ENCODE measurements around the gene RTN4IP1. TPM values are rescaled to one million over a fixed set of nuclear protein-coding genes. Genes with fewer than 3 reads are reported as not detected.

RTN4IP1 gene
- total RNA-seq, 4 donors from 2014 or later = 1.6 to 11.1 (median 6.0) TPM

GRCh38 chr6:106572436-106572835, 56.9 kb downstream of the RTN4IP1 start:
- H3K4me1 ChIP-seq = no peaks in the 10 kb centered on the region
- no peak for DNase-seq
- intact Hi-C loops (cut with DNase I) = loop anchor here (10.0 kb wide), 1 partner anchor 412 kb away; no protein-coding TSS in a partner anchor
- H3K27me3 ChIP-seq = no peaks in the 10 kb centered on the region
- H3K27ac ChIP-seq = no peak overlapping the region
- TF ChIP-seq POLR2A (IDR thresholded peaks at IDR 0.05) = no peak
- TF ChIP-seq, protein P1, sequence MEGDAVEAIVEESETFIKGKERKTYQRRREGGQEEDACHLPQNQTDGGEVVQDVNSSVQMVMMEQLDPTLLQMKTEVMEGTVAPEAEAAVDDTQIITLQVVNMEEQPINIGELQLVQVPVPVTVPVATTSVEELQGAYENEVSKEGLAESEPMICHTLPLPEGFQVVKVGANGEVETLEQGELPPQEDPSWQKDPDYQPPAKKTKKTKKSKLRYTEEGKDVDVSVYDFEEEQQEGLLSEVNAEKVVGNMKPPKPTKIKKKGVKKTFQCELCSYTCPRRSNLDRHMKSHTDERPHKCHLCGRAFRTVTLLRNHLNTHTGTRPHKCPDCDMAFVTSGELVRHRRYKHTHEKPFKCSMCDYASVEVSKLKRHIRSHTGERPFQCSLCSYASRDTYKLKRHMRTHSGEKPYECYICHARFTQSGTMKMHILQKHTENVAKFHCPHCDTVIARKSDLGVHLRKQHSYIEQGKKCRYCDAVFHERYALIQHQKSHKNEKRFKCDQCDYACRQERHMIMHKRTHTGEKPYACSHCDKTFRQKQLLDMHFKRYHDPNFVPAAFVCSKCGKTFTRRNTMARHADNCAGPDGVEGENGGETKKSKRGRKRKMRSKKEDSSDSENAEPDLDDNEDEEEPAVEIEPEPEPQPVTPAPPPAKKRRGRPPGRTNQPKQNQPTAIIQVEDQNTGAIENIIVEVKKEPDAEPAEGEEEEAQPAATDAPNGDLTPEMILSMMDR (IDR thresholded peaks at IDR 0.05) = no peak
- H3K4me3 ChIP-seq = no peak overlapping the region
- WGBS, 2 donors = 63 to 75% methylated on average over 5 of the region's 5 CpGs
- peaks cover 10 to 62% (median 12%) of the 10 kb centered on the region in 3 donors for H3K36me3 ChIP-seq
- H3K9me3 ChIP-seq = no peaks in the 10 kb centered on the region

DNA sequence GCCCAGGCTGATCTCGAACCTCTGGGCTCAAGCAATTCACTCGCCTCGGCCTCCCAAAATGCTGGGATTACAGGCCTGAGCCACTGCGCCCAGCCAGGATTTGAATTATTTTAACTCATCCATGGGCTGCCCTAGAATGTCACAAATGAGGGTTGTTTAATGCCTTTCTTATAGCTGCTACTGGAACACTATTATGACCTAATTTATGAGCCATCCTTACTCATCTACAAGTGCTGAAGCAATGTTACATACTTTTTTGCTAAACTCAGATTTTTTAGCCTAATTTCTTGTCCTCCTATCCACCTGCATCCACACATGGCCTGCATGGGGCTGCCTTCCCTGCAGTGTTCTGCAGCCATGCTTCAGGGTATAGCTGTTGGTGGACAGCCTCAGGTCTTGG, 59.9 kb downstream of the RTN4IP1 start:
- 85 to 89% methylated on average over 4 of the region's 4 CpGs for WGBS, 2 donors

GRCh38 chr6:106568530-106568929, 60.8 kb downstream of the RTN4IP1 start:
- WGBS, 2 donors = 35 to 39% methylated on average over 2 of the region's 2 CpGs
- intact Hi-C loops (cut with DNase I) = loop anchor here (5.0 kb wide), 1 partner anchor 121 kb away; no protein-coding TSS in a partner anchor
- H3K36me3 ChIP-seq = peaks cover 12 to 88% (median 13%) of the 10 kb centered on the region in 3 donors

More for the DNA sequence above, 59.9 kb downstream of the RTN4IP1 start:
- Histone ChIP-seq H3K9me3 (no peaks in the 10 kb centered on the region), H3K27ac (no peak overlapping the region), H3K36me3 (peaks cover 12 to 79% (median 13%) of the 10 kb centered on the region in 3 donors), H3K4me1 (peaks cover 0 to 5% (median 0%) of the 10 kb centered on the region in 3 donors), H3K27me3 (no peaks in the 10 kb centered on the region), H3K4me3 (no peak overlapping the region)
- TF ChIP-seq, protein P1 (IDR thresholded peaks at IDR 0.05) = no peak
- no peak for DNase-seq
- intact Hi-C loops (cut with DNase I) = loop anchor here (5.0 kb wide), 1 partner anchor 122 kb away; no protein-coding TSS in a partner anchor

DNA sequence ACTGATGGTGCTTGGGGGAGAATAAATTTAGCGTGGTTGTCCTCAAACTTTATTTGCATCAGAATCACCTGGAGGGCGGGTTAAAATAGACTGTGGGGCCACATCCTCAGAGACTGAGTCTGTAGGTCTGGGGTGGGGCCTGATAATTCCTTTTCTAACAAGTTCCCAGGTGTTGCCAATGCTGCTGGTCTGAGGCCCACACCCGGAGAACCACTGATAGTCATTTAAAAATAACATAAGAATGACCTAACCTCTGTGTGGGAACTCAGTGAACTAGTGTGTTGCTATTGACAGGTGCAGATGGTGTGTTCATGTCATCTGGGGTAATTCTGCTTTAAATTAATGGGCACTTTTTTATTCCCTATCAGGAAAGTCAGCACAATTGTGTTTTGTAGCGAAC, 64.8 kb downstream of the RTN4IP1 start:
- 68 to 84% methylated on average over 3 of the region's 4 CpGs for WGBS, 2 donors
- Histone ChIP-seq H3K27me3 (no peaks in the 10 kb centered on the region), H3K27ac (peak overlapping the region in 2 of 4 donors; percentile 14 to 27), H3K4me3 (no peak overlapping the region), H3K36me3 (peaks cover 7 to 96% (median 7%) of the 10 kb centered on the region in 3 donors), H3K9me3 (no peaks in the 10 kb centered on the region), H3K4me1 (peaks cover 0 to 53% (median 23%) of the 10 kb centered on the region in 3 donors)
- intact Hi-C loops (cut with DNase I) = no loop called here
- no peak for DNase-seq
- TF ChIP-seq POLR2A (IDR thresholded peaks at IDR 0.05) = no peak
- TF ChIP-seq, protein P1 (IDR thresholded peaks at IDR 0.05) = no peak

More at GRCh38 chr6:106568530-106568929, 60.8 kb downstream of the RTN4IP1 start:
- no peaks in the 10 kb centered on the region for H3K27me3 ChIP-seq
- H3K4me3 ChIP-seq = no peak overlapping the region
- DNase-seq = no peak
- H3K27ac ChIP-seq = peak overlapping the region in 1 of 4 donors; percentile 17
- H3K9me3 ChIP-seq = no peaks in the 10 kb centered on the region
- H3K4me1 ChIP-seq = peaks cover 0 to 12% (median 0%) of the 10 kb centered on the region in 3 donors
- TF ChIP-seq POLR2A (IDR thresholded peaks at IDR 0.05) = no peak
- TF ChIP-seq, protein P1 (IDR thresholded peaks at IDR 0.05) = no peak

- no peaks in the 10 kb centered on the region for H3K9me3 ChIP-seq
- DNase-seq = no peak
- H3K27ac ChIP-seq = peak overlapping the region in 3 of 4 donors; percentile 14 to 42 (median 27)
- H3K36me3 ChIP-seq = peaks cover 0 to 96% (median 4%) of the 10 kb centered on the region in 3 donors
- H3K4me3 ChIP-seq = no peak overlapping the region
- no peaks in the 10 kb centered on the region for H3K27me3 ChIP-seq
- intact Hi-C loops (cut with DNase I) = no loop called here
- H3K4me1 ChIP-seq = peaks cover 0 to 55% (median 23%) of the 10 kb centered on the region in 3 donors
- WGBS, 2 donors = 34 to 61% methylated on average over 2 of the region's 2 CpGs
- TF ChIP-seq POLR2A (IDR thresholded peaks at IDR 0.05) = no peak
- TF ChIP-seq, protein P1 (IDR thresholded peaks at IDR 0.05) = no peak
Observed at GRCh38 chr6:106563614-106564013, 65.7 kb downstream of the RTN4IP1 start.
